Bronchial epithelial cell (primary cell): ENCODE results near the gene SPPL3. TPM values are rescaled to one million over a fixed set of nuclear protein-coding genes. Genes with fewer than 3 reads are reported as not detected.
"Not testable (repeated sequence)": the region's sequence is repeated elsewhere in the genome, so short reads cannot be mapped to it uniquely, and the experiment has no call there.

Experiments
- DNase-seq: peaks from one replicate; pipeline ENCODE4 v3.0.0-alpha.2; 2010; ENCODE audit warnings: low read depth
- FAIRE-seq: peaks from 2 replicates; lab custom pipeline; 2011; peaks lifted over from hg19 to GRCh38; lab: Jason Lieb, UNC
- H3K27me3 ChIP-seq: 2 replicates; pipeline ENCODE4 v1.5.1; 2011; ENCODE audit warnings: low read length; ENCODE audit not compliant: control insufficient read depth, insufficient read depth
- H3K36me3 ChIP-seq: 2 replicates; pipeline ENCODE4 v1.5.1; 2011; ENCODE audit warnings: low read length; ENCODE audit not compliant: control insufficient read depth, insufficient read depth
- H3K4me3 ChIP-seq: 2 replicates; pipeline ENCODE4 v1.5.1; 2011; ENCODE audit warnings: mild to moderate bottlenecking, low read depth, low read length, control low read depth
- CTCF ChIP-seq: IDR thresholded peaks from 2 replicates; pipeline ENCODE4 v1.5.1; 2011; ENCODE audit warnings: mild to moderate bottlenecking, moderate library complexity, low read length, control low read depth, inconsistent platforms; ENCODE audit not compliant: insufficient read depth, severe bottlenecking
- total RNA-seq: library from RNA; depleted of rRNA; stranded (reverse); fragments of >200 nt; gene quantifications from 2 replicates; pipeline ENCODE4 v1.2.1, GENCODE V29; 2014

Gene SPPL3
- total RNA-seq, 1 donor from 2014 or later: 4.2 TPM

GRCh38 chr12:120799243-120800045 is 104.7 kb downstream of the SPPL3 start:
- no peak for FAIRE-seq
- no peak for TF ChIP-seq CTCF
- Histone ChIP-seq H3K4me3 (no peak overlapping the region), H3K27me3 (no peaks in the 10 kb centered on the region), H3K36me3 (no peaks in the 10 kb centered on the region)
- DNase-seq: no peak

- Histone ChIP-seq H3K36me3 (no peaks in the 10 kb centered on the region), H3K4me3 (no peak overlapping the region), H3K27me3 (no peaks in the 10 kb centered on the region)
- TF ChIP-seq CTCF: no peak
- no peak for DNase-seq
- FAIRE-seq: no peak
Measured at GRCh38 chr12:120798696-120799095, 105.5 kb downstream of the SPPL3 start.

DNA sequence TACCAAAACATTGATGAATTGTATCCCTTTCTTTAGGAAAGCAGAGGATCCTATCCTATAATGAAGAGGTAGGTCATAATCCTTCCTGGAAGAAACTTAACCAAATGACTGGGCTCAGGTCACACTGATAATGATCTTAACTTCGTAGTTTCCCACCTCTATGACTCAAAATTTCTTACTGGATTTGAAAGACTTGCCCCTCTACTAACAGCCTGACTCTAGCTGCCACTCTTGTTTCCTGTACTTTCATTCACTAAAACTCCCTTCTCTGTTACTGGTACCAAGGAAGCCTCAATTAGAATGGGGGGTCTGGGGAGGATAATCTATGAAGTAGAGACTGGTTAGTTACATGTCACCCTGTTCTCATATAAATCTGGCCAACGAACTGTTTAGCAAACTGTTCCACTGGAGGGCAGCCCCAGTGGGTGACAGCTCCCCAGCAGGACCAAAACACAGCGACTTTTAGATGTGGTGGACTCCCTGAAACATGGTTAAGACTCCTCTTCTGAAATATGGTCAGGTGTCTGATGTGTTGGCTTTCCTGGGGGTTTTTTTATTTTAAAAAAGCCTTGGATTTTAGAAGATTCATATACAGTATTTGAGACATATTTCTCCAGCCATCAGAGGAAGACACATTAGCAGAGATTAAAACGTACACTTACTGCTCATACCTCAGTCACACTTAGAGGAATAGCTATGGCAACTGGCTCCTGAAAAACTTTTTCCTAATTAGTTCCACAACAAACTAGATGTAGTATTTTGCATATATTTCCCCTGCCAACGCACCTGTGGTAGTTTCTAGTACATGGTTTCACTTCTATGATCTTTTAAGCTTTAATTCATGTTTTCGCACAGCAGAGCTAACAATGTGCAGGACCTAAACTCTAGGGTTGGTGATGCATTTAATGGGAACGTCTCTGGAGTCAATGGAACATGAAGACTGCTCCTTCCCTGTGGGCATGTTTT is 106.2 kb downstream of the SPPL3 start:
- no peak for TF ChIP-seq CTCF
- FAIRE-seq (no peak), DNase-seq (no peak)
- no peaks in the 10 kb centered on the region for H3K27me3 ChIP-seq
- H3K36me3 ChIP-seq: no peaks in the 10 kb centered on the region
- no peak overlapping the region for H3K4me3 ChIP-seq

GRCh38 chr12:120795441-120796178 is 108.5 kb downstream of the SPPL3 start:
- DNase-seq (no peak), FAIRE-seq (no peak)
- Histone ChIP-seq H3K27me3 (no peaks in the 10 kb centered on the region), H3K4me3 (no peak overlapping the region), H3K36me3 (no peaks in the 10 kb centered on the region)
- no peak for TF ChIP-seq CTCF

DNA sequence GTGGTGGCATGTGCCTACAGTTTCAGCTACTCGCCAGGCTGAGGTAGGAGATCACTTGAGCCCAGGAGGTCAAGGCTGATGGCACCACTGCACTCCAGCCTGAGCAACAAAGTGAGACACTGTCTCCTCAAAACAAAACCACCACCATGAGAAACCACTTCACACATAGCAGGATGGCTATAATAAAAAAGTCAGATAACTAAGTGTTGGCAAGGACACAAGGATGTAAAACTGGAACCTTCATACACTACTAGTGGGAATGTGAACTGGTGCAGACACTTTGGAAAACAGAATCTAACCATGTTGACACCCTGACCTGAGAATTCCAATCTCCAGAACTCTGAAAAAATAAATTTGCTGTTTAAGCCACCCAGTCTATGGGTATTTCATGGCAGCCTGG is 110.8 kb downstream of the SPPL3 start:
- no peak for FAIRE-seq
- no peak for TF ChIP-seq CTCF
- DNase-seq: no peak
- no peaks in the 10 kb centered on the region for H3K36me3 ChIP-seq
- H3K4me3 ChIP-seq: no peak overlapping the region
- H3K27me3 ChIP-seq: no peaks in the 10 kb centered on the region

DNA sequence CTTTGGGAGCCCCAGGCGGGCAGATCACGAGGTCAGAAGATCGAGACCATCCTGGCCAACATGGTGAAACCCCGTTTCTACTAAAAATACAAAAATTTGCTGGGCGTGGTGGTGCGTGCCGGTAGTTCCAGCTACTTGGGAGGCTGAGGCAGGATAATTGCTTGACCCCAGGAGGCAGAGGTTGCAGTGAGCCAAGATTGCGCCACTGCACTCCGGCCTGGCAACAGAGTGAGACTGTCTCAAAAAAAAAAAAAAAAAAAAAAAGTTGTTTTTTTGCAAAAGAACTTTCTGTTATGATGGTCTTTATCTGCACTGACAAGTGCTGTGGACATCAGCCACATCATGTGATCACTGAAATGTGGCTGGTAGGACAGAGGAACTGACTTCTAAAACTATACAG is 111.7 kb downstream of the SPPL3 start:
- not testable (repeated sequence) for H3K27me3 ChIP-seq, H3K4me3 ChIP-seq, H3K36me3 ChIP-seq, FAIRE-seq, DNase-seq
